Stimulated activated CD8-positive, alpha-beta memory T cell treated with anti-CD3 and anti-CD28 coated beads, Interleukin-2, amount 100 ng/mL, for 48 hours (primary cell): ENCODE results near the gene HAUS7.
"Not testable (repeated sequence)": the region's sequence is repeated elsewhere in the genome, so short reads cannot be mapped to it uniquely, and the experiment has no call there.

Experiments
- DNase-seq, 2 donors: peaks; one replicate each; pipeline ENCODE4 v3.0.0-alpha.2; 2020; ENCODE audit warnings: low read depth in 2 of 2

Gene HAUS7

GRCh38 chrX:153409414-153410101 is 60.8 kb downstream of the HAUS7 start:
- no peak for DNase-seq

DNA sequence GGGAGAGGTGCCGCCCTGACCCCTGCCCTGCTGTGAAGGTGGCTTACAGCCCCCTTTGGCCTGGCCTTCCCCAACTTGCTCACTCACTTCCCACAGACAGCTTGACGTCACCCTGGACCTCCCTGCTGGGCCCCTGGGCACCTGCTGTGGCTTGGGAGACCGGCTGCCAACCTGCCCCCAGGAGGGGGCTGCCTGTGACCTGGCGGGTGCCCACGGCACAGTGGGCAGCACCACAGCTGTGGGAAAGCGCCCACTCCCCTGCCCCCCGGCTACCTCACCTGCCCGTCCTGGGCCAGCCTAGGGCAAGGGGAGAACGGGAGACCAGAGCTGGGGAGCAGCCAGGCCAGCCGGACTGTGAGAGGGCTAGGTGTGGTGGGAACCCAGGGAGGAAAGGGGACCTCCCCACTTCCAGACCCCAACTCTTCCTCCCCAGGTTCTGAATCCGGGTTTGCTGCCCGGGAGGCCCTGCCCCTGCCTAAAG is 61.5 kb downstream of the HAUS7 start:
- DNase-seq: no peak

DNA sequence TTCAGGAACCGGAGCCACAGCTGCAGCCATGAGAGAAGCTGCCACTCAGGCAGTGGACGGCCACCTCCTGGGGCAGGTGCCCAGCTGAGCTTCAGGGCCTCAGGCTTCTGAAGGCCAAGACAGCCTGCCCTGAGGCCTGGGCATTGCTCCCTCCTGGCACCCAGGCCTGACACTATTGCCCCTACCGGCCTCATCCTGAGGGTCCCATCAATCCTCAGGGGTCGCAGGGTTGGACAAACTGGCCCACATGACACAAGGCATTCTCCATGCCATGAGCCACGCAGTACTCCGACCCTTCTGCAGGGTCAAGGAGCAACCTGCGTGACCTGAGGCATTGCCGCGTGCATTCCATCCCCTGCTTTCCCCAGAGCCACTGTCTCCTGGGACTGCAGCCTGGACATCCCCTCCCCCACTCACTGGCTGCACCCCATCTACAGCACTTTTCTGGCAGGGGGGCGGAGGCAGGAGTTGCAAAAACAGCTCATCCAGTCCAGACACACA is 62.1 kb downstream of the HAUS7 start:
- no peak for DNase-seq

DNA sequence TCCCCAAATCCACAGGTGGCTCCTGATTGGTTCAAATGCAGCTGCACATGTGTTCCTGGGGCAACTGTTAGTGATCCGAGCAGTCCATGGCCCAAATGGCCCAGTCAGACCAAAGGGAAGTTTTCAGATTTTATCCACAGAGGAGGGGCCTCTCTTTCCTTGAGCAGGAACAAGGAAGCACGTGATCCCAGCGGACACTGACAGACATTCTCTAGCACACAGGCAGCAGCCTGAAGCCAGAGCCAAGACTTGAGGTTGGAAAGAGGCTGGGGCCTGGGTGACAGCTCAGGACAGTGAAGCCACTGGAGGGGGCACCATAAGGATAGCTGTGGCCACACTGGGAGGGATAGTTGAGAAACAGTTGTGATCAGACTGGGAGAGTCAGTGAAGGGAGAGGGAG is 62.6 kb downstream of the HAUS7 start:
- no peak for DNase-seq

DNA sequence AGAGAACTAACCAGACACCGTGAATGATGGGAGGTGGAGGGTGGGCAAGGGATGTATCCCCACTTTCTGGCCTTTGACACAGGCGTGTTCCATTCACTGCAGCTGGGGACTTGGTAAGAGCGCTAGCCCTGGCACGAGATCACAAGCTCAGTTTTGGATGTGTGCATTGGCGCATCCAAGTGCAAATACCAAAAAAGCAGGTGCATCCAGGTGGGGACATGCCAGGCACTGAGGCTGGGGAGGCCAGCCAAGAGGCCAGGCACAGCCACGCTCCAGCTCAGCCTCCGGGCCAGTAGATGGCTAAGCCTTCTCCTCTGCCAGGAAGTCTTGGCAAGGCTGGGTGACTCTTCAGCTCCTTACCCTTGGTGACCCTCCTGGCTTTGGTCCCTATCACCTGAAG is 63.5 kb downstream of the HAUS7 start:
- DNase-seq: no peak

DNA sequence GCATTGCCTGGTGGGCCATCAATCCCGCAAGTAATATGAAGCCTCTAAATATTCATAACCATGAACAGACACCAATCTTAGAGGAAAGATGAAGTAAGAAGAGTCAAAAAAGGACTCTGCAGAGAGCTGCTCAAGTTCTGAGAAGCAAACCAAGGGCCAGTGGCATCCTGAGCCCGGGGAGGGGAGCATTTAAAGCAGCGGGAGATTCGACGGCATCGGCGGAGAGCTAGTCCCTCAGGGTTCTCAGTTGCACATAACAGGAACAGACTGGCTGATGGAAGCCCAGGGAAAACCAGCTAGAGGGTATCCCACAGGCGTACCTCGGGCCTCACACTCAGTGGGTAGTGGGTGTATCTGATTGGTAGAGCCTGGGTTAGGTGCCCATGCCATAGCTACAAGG is 64.4 kb downstream of the HAUS7 start:
- no peak for DNase-seq

- DNase-seq: no peak
Observed at GRCh38 chrX:153405426-153405825, 65.0 kb downstream of the HAUS7 start.

- DNase-seq: not testable (repeated sequence)
Observed at GRCh38 chrX:153404333-153404732, 66.0 kb downstream of the HAUS7 start.

- DNase-seq: no peak
Observed at GRCh38 chrX:153401133-153401764, 69.1 kb downstream of the HAUS7 start, which contains the start of gene PNMA6E. TSS of gene PNMA6E (minus strand) at chrX:153401350. CDS start at chrX:153398849, 2,501 bp downstream.

DNA sequence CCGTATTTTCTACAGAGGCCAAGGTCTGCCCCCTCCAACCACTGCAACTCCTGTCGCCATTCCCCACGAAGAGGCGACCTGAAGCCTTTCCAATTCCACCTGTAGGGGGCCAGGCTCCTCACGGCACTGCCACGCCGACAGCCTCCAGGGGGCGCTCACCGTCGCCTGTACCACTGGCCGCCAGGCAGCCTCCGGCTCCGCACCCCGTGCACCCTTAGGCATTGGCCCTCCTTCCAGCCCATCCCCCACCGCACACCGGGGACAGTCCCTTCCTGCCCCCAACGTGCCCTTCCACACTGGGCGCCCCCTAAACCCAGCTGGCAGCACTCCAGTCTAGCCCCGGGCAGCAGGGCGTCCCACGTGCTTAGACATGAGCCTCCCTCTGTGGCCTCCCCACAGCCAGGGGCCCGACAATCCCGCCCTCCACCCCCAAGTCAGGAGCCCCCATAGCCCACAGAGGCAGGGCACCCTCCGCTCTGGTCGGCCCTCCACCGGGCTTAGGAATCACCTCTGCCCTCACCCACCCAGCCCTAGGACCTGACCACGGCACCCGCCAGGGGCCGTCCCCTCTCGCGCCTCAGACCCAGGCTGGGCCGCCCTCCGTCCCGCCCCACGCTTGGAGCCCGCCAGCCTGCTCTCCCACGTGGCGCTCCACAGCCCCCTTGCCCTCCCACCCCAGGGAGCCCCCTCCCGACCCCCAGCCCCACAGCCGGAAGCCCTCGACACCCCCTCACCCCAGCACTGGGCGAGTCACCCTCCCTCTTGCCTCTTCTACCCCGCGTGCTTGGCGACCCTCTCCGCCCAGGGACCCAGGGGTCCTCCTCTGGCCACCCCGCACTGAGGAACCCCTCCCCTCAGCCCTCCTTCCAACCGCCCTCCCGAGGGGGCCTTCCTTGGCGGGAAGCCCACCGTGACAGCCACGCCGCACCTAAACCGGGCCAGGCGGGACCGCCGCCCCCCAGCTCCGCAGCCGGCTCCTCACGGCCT is 69.9 kb downstream of the HAUS7 start:
- peak; percentile 51 for DNase-seq

DNA sequence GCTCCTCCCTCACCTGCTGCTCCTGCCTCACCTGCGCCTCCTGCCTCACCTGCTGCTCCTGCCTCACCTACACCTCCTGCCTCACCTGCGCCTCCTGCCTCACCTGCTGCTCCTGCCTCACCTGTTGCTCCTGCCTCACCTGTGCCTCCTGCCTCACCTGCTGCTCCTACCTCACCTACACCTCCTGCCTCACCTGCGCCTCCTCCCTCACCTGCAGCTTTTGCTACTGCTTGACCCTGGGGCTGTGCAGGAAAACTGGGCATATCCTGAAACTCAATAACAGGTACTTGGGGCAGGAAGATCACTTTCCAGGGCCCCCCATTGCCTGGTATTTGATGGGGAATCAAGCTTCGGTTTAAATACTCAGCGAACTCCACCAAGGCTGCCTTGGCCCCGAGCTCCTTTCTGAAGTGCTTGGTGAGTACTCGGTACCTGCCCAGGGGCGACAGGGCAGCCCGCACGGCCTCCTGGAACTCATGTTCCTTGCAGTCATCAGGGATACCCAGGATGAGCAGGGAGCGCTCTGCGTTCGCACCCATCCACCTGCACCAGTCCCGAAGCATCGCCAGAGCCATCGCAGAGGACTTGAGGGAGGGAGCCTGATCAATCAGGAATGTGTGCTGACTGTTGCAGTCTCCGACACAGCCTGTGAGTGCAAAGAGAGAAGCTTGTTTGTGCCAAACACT is 72.0 kb downstream of the HAUS7 start:
- no peak for DNase-seq
